H1 (cell line): ENCODE results near the gene CTIF. TPM values are rescaled to one million over a fixed set of nuclear protein-coding genes. Genes with fewer than 3 reads are reported as not detected.

Source experiments
- CTCF ChIP-seq, 3 experiments: IDR thresholded peaks; 1 replicate in 2 of 3; 2 replicates in 1 of 3; pipeline versions ENCODE4 v1.5.1 to v1.6.1; 2011; ENCODE audit warnings: low read length in 3 of 3, mild to moderate bottlenecking in 3 of 3, inconsistent platforms in 2 of 3, low read depth in 1 of 3, moderate library complexity in 1 of 3; ENCODE audit not compliant: insufficient read depth in 1 of 3; ENCODE audit errors: control extremely low read depth in 1 of 3
- HDAC2 ChIP-seq, 2 experiments: fragments of 300-600 bp in 1 of 2; sonication (generic) in 1 of 2; IDR thresholded peaks; 2 replicates each; pipeline ENCODE4 v1.6.1; 2011 to 2012; ENCODE audit warnings: low read depth in 2 of 2, low read length in 2 of 2, mild to moderate bottlenecking in 2 of 2, moderate library complexity in 2 of 2, borderline replicate concordance in 1 of 2, inconsistent platforms in 1 of 2
- polyA plus RNA-seq, 7 experiments: library from polyadenylated mRNA; depleted of rRNA in 3 of 7; stranded (reverse) in 5 of 7; unstranded in 2 of 7; fragments of >200 nt in 5 of 7; fragments of 200-250 nt in 2 of 7; gene quantifications; 1 replicate in 5 of 7; 2 replicates in 1 of 7; 4 replicates in 1 of 7; pipeline versions ENCODE4 v1.2.1 to v1.2.3, GENCODE V29; 2011 to 2013; ENCODE audit warnings: missing spikeins in 2 of 7, mixed read lengths in 2 of 7
- total RNA-seq: library from RNA; stranded (reverse); fragmentation: NEBNext Ultra II Directional; extraction: Animal tissue kit (Norgen Biotek cat#: 25700); gene quantifications from 2 replicates; pipeline ENCODE4 v1.2.1, GENCODE V29; 2021

CTIF gene
- total and polyA plus RNA-seq, 2 of the 8 experiments (the other 6 are each of a cell fraction or from before 2014, with no cell fraction given), result 9.0 to 17.8 TPM

GRCh38 chr18:48803951-48804855 is 265.4 kb downstream of the CTIF start (continued):
- TF ChIP-seq CTCF (IDR thresholded peaks at IDR 0.05; ENCODE audit: control extremely low read depth in 1 of 3, insufficient read depth in 1 of 3, low read depth in 1 of 3, low read length in 3 of 3) (no peak), HDAC2 (IDR thresholded peaks at IDR 0.05; ENCODE audit: borderline replicate concordance in 1 of 2, low read depth in 2 of 2, low read length in 2 of 2) (no peak)
- TF ChIP-seq, all 59 proteins: peak for 0
